ENCODE data around the gene CDT1. TPM values are rescaled to one million over a fixed set of nuclear protein-coding genes. Genes with fewer than 3 reads are reported as not detected.
A peak's percentile ranks its signal among the peaks of the same experiment; 100 is the strongest.

CDT1 gene
- total and polyA plus RNA-seq, 2 experiments from 2014 or later: 5.1 to 5.2 TPM

DNA sequence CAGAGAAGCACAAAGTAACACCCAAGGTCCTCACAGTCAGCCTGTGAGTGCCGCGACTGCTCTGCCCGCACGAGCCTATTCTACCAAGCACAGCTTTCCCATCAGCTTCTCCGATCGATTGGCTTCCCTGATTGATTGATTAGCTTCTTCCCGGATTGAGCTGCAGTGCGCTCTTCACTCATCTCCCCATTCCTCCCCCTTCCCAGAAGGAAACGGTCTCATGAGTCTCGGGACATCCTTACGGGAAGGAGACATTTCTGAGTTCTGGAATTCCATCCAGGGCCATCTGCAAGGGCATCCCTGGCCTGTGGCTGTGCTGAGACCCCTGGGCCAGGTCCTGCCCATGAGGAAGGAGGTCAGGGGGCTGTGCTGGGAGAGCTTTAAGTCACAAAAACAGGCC lies 36.6 kb upstream of the CDT1 start:
- no peaks in the 10 kb centered on the region for H3K9me3 ChIP-seq (ENCODE audit: low read depth)
- no peak for TF ChIP-seq EZH2 (IDR thresholded peaks at IDR 0.05; ENCODE audit: borderline replicate concordance)
- no peak for TF ChIP-seq EZH2phosphoT487 (IDR thresholded peaks at IDR 0.05; ENCODE audit: low read depth, severe bottlenecking, unreplicated experiment)
- TF ChIP-seq, protein P1, sequence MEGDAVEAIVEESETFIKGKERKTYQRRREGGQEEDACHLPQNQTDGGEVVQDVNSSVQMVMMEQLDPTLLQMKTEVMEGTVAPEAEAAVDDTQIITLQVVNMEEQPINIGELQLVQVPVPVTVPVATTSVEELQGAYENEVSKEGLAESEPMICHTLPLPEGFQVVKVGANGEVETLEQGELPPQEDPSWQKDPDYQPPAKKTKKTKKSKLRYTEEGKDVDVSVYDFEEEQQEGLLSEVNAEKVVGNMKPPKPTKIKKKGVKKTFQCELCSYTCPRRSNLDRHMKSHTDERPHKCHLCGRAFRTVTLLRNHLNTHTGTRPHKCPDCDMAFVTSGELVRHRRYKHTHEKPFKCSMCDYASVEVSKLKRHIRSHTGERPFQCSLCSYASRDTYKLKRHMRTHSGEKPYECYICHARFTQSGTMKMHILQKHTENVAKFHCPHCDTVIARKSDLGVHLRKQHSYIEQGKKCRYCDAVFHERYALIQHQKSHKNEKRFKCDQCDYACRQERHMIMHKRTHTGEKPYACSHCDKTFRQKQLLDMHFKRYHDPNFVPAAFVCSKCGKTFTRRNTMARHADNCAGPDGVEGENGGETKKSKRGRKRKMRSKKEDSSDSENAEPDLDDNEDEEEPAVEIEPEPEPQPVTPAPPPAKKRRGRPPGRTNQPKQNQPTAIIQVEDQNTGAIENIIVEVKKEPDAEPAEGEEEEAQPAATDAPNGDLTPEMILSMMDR (IDR thresholded peaks at IDR 0.05; ENCODE audit: poor library complexity): no peak
- H3K79me2 ChIP-seq: peaks cover 57% of the 10 kb centered on the region
- no peaks in the 10 kb centered on the region for H3K27me3 ChIP-seq
- H4K20me1 ChIP-seq (ENCODE audit: insufficient read depth, poor library complexity, severe bottlenecking): peaks cover 15% of the 10 kb centered on the region
- no peak overlapping the region for H3K4me2 ChIP-seq
- H3K27ac ChIP-seq: no peak overlapping the region
- no peak overlapping the region for H2AFZ ChIP-seq
- no peaks in the 10 kb centered on the region for H3K9me2 ChIP-seq (replicated peaks; ENCODE audit: insufficient read depth)
- no peaks in the 10 kb centered on the region for H3K36me3 ChIP-seq (replicated peaks; ENCODE audit: insufficient read depth, low read depth)
- no peak for DNase-seq (ENCODE audit: low spot score)
- H3K4me3 ChIP-seq: no peak overlapping the region
- WGBS (ENCODE audit: low lambda C conversion rate, missing lambda C conversion rate): 90% methylated on average over 11 of the region's 11 CpGs
- H3K4me1 ChIP-seq (ENCODE audit: insufficient read depth): peaks cover 54% of the 10 kb centered on the region

DNA sequence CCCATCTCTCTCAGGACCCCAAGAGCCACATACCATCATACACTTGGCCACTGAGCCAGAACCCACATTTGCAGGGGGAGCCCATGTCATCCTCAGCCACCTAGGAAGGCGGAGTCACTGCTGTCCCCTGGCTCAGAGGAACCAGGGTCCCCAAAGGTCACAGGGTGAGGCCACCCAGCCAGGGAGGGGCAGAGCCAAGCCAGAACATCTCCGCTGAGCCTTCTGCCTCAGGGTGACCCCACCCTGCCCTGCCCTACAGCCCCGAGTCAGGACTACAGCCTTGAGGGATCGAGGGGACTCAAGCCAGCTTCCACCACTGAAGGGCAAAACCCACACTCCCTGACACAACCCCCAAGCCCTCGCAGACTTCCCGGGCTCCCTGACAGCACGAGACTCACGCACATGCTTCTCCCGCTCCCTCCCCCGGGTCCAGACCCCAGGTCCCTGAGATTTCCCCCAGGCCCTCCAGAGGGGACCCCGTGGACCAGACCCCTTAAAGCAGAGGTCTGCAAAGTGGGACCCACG lies 36.0 kb upstream of the CDT1 start:
- H4K20me1 ChIP-seq (ENCODE audit: insufficient read depth, poor library complexity, severe bottlenecking): peaks cover 15% of the 10 kb centered on the region
- DNase-seq (ENCODE audit: low spot score): no peak
- no peaks in the 10 kb centered on the region for H3K9me3 ChIP-seq (ENCODE audit: low read depth)
- no peaks in the 10 kb centered on the region for H3K9me2 ChIP-seq (replicated peaks; ENCODE audit: insufficient read depth)
- no peaks in the 10 kb centered on the region for H3K27me3 ChIP-seq
- H3K4me1 ChIP-seq (ENCODE audit: insufficient read depth): peaks cover 57% of the 10 kb centered on the region
- no peak overlapping the region for H2AFZ ChIP-seq
- no peak overlapping the region for H3K4me2 ChIP-seq
- TF ChIP-seq EZH2phosphoT487 (IDR thresholded peaks at IDR 0.05; ENCODE audit: low read depth, severe bottlenecking, unreplicated experiment) (no peak), EZH2 (IDR thresholded peaks at IDR 0.05; ENCODE audit: borderline replicate concordance) (no peak)
- TF ChIP-seq, protein P1 (IDR thresholded peaks at IDR 0.05; ENCODE audit: poor library complexity): no peak
- H3K36me3 ChIP-seq (replicated peaks; ENCODE audit: insufficient read depth, low read depth): no peaks in the 10 kb centered on the region
- 87% methylated on average over 11 of the region's 12 CpGs for WGBS (ENCODE audit: low lambda C conversion rate, missing lambda C conversion rate)
- no peak overlapping the region for H3K4me3 ChIP-seq
- peaks cover 55% of the 10 kb centered on the region for H3K79me2 ChIP-seq
- no peak overlapping the region for H3K27ac ChIP-seq

DNA sequence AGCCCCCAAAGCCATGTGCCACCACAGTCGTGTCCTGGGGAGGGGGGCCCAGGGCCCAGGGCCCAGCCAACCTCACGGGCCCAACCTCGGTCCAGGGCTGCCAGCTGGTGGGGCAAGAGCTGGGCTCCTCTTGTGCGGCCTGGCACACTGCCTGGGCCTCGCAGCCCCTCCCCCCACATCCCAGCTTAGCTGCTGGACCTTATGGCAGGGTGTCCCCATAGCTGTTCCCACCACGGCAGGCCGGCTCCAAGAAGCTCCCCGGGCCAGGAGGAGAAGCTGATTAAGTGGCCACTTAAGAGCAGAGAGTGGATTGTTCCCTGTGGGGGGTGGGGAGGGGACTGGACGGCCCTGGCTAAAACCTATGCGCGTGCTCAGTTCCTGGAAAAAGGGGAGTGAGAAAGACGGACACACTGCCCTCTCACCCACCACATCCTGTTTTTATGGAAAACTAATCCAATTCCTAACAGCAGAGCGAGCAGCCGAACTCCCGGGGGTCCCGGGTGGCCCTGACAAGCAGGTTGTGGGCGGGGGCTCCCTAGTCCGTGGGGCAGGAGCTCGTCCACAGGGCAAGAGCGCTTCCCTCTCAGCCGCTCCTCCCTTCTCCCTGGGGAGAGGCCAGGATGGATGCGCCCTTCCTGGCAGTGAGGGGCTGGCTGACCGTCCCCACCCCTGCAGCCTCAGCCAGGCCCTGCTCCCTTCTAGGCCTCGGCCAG lies 35.4 kb upstream of the CDT1 start:
- Histone ChIP-seq H3K36me3 (replicated peaks; ENCODE audit: insufficient read depth, low read depth) (no peaks in the 10 kb centered on the region), H3K9me2 (replicated peaks; ENCODE audit: insufficient read depth) (no peaks in the 10 kb centered on the region), H3K27ac (no peak overlapping the region), H3K9me3 (ENCODE audit: low read depth) (no peaks in the 10 kb centered on the region), H4K20me1 (ENCODE audit: insufficient read depth, poor library complexity, severe bottlenecking) (peaks cover 15% of the 10 kb centered on the region), H3K4me3 (no peak overlapping the region), H3K27me3 (no peaks in the 10 kb centered on the region), H3K79me2 (peaks cover 56% of the 10 kb centered on the region), H3K4me2 (no peak overlapping the region), H3K4me1 (ENCODE audit: insufficient read depth) (peaks cover 60% of the 10 kb centered on the region), H2AFZ (no peak overlapping the region)
- peak; percentile 45 for DNase-seq (ENCODE audit: low spot score)
- 69% methylated on average over 17 of the region's 24 CpGs for WGBS (ENCODE audit: low lambda C conversion rate, missing lambda C conversion rate)
- TF ChIP-seq, protein P1 (IDR thresholded peaks at IDR 0.05; ENCODE audit: poor library complexity): no peak
- TF ChIP-seq EZH2 (IDR thresholded peaks at IDR 0.05; ENCODE audit: borderline replicate concordance) (no peak), EZH2phosphoT487 (IDR thresholded peaks at IDR 0.05; ENCODE audit: low read depth, severe bottlenecking, unreplicated experiment) (no peak)
